Stimulated activated naive CD8-positive, alpha-beta T cell treated with anti-CD3 and anti-CD28 coated beads, Interleukin-15, Interleukin-2, amounts not matched to agents 100 ng/mL and 50 ng/mL, for 24 hours (primary cell): Measurements from ENCODE around the gene EEPD1.
"Not testable (repeated sequence)": the region's sequence is repeated elsewhere in the genome, so short reads cannot be mapped to it uniquely, and the experiment has no call there.

Source experiments
- H3K27ac Mint-ChIP-seq: one replicate; pipeline ENCODE4 v1.8.0; 2021; ENCODE audit warnings: mild to moderate bottlenecking, mixed read lengths
- H3K27me3 Mint-ChIP-seq: one replicate; pipeline ENCODE4 v1.8.0; 2021; ENCODE audit warnings: mixed read lengths
- H3K36me3 Mint-ChIP-seq: one replicate; pipeline ENCODE4 v1.8.0; 2021; ENCODE audit warnings: low read depth, mixed read lengths
- H3K4me1 Mint-ChIP-seq: one replicate; pipeline ENCODE4 v1.8.0; 2021; ENCODE audit warnings: low read depth, mixed read lengths
- H3K4me3 Mint-ChIP-seq: one replicate; pipeline ENCODE4 v1.8.0; 2021; ENCODE audit warnings: mild to moderate bottlenecking, mixed read lengths
- H3K9me3 Mint-ChIP-seq: one replicate; pipeline ENCODE4 v1.8.0; 2021; ENCODE audit warnings: mixed read lengths

The EEPD1 gene

DNA sequence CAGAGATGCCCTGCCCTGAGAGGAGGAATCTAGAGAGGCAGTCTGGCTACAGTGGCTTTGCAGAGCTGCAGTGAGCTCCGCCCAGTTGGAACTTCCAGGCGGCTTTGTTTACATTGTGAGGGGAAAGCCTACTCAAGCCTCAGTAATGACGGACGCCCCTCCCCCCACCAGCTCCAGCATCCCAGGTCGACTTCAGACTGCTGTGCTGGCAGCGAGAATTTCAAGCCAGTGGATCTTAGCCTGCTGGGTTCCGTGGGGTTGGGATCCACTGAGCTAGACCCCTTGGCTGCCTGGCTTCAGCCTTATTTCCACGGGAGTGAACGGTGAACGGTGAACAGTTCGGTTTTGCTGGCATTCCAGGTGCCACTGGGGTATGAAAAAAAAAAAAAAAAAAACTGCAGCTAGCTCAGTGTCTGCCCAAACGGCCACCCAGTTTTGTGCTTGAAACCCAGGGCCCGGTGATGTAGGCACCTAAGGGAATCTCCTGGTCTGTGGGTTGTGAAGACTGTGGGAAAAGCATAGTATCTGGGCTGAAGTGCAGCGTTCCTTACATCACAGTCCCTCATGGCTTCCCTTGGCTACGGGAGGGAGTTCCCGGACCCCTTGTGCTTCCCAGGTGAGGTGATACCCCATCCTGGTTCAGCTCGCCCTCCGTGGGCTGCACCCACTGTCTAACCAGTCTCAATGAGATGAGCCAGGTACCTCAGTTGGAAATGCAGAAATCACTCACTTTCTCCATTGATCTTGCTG is 105.6 kb downstream of the EEPD1 start:
- peaks cover 19% of the 10 kb centered on the region for H3K4me1 Mint-ChIP-seq
- peaks cover 13% of the 10 kb centered on the region for H3K36me3 Mint-ChIP-seq
- H3K9me3 Mint-ChIP-seq = peaks cover 20% of the 10 kb centered on the region
- H3K27me3 Mint-ChIP-seq, H3K27ac Mint-ChIP-seq, H3K4me3 Mint-ChIP-seq: not testable (repeated sequence)

GRCh38 chr7:36260481-36260880 is 107.4 kb downstream of the EEPD1 start:
- peaks cover 8% of the 10 kb centered on the region for H3K36me3 Mint-ChIP-seq
- no peak overlapping the region for H3K4me3 Mint-ChIP-seq
- H3K27me3 Mint-ChIP-seq = no peaks in the 10 kb centered on the region
- peaks cover 19% of the 10 kb centered on the region for H3K4me1 Mint-ChIP-seq
- H3K9me3 Mint-ChIP-seq = peaks cover 12% of the 10 kb centered on the region
- no peak overlapping the region for H3K27ac Mint-ChIP-seq

- no peaks in the 10 kb centered on the region for H3K27me3 Mint-ChIP-seq
- H3K36me3 Mint-ChIP-seq = peaks cover 4% of the 10 kb centered on the region
- no peak overlapping the region for H3K27ac Mint-ChIP-seq
- no peak overlapping the region for H3K4me3 Mint-ChIP-seq
- peaks cover 19% of the 10 kb centered on the region for H3K4me1 Mint-ChIP-seq
- H3K9me3 Mint-ChIP-seq = peaks cover 5% of the 10 kb centered on the region
Observed at GRCh38 chr7:36261019-36261754, 108.1 kb downstream of the EEPD1 start.

DNA sequence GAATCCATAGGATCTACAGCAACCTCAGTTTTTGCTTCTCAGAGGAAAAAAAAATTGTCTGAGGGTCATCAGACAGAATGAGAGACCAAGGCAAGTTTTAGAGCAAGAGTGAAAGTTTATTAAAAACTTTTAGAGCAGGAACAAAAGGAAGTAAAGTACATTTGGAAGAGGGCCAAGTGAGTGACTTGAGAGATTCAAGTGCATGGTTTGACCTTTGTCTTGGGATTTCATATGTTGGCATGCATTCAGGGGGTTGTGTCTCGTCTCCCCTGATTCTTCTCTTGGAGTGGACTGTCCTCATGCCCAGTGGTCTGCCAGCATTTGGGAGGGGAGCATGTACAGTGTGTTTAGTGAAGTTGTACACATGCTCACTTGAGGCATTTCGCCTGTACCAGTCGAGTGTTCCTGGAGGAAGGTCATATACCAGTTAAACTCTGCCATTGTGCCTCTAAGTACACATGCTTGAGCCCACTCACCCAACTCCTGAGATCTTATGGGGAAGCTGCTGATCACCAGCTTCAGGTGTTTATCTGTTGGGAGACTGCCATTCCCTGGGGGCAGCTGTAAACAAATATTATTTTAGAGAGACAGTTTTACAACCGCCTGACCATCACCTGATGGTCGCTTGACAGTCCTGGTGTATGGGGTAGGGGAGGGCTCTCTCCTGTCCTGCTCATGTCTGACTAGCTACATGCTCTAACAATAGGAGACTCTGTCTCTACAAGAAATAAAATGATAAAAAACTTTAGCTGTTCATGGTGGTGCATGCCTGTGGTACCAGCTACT is 109.4 kb downstream of the EEPD1 start:
- Mint-ChIP-seq H3K4me3 (no peak overlapping the region), H3K36me3 (no peaks in the 10 kb centered on the region), H3K9me3 (no peaks in the 10 kb centered on the region), H3K27me3 (no peaks in the 10 kb centered on the region), H3K4me1 (peaks cover 19% of the 10 kb centered on the region), H3K27ac (no peak overlapping the region)

GRCh38 chr7:36263095-36263484 is 110.0 kb downstream of the EEPD1 start:
- H3K27ac Mint-ChIP-seq = no peak overlapping the region
- H3K27me3 Mint-ChIP-seq = no peaks in the 10 kb centered on the region
- H3K4me3 Mint-ChIP-seq = no peak overlapping the region
- no peaks in the 10 kb centered on the region for H3K9me3 Mint-ChIP-seq
- H3K4me1 Mint-ChIP-seq = peaks cover 19% of the 10 kb centered on the region
- no peaks in the 10 kb centered on the region for H3K36me3 Mint-ChIP-seq

- Mint-ChIP-seq H3K36me3 (no peaks in the 10 kb centered on the region), H3K27ac (no peak overlapping the region), H3K9me3 (no peaks in the 10 kb centered on the region), H3K4me1 (peaks cover 19% of the 10 kb centered on the region), H3K27me3 (no peaks in the 10 kb centered on the region), H3K4me3 (no peak overlapping the region)
Observed at GRCh38 chr7:36264123-36264801, 111.2 kb downstream of the EEPD1 start.

- H3K36me3 Mint-ChIP-seq = no peaks in the 10 kb centered on the region
- H3K4me3 Mint-ChIP-seq = no peak overlapping the region
- peaks cover 19% of the 10 kb centered on the region for H3K4me1 Mint-ChIP-seq
- H3K27me3 Mint-ChIP-seq = no peaks in the 10 kb centered on the region
- no peaks in the 10 kb centered on the region for H3K9me3 Mint-ChIP-seq
- H3K27ac Mint-ChIP-seq = no peak overlapping the region
Observed at GRCh38 chr7:36264913-36265516, 112.0 kb downstream of the EEPD1 start.

GRCh38 chr7:36265680-36266079 is 112.6 kb downstream of the EEPD1 start:
- H3K9me3 Mint-ChIP-seq = no peaks in the 10 kb centered on the region
- no peaks in the 10 kb centered on the region for H3K27me3 Mint-ChIP-seq
- no peak overlapping the region for H3K4me3 Mint-ChIP-seq
- H3K36me3 Mint-ChIP-seq = no peaks in the 10 kb centered on the region
- H3K4me1 Mint-ChIP-seq = peaks cover 16% of the 10 kb centered on the region
- H3K27ac Mint-ChIP-seq = no peak overlapping the region

DNA sequence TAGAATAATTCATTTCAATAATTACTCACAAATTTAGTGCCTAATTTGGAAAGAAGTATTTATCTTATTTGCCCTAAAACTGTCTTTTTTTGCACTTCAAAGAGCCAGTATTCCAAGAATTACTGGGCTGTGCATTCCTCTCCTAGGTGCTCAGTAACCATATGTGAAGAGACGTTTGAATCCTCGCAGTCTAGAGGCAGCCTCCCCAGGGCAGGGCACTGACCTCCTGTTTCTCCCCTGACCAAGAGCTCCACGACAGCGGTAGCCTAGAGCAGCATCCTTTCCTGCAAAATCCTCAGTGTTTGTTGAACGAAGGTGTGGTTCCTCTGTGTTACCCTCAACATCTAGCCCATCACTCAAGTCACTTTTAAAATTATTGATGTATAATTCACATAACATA is 113.1 kb downstream of the EEPD1 start:
- H3K27ac Mint-ChIP-seq = no peak overlapping the region
- peaks cover 10% of the 10 kb centered on the region for H3K4me1 Mint-ChIP-seq
- H3K9me3 Mint-ChIP-seq = no peaks in the 10 kb centered on the region
- H3K27me3 Mint-ChIP-seq = no peaks in the 10 kb centered on the region
- H3K36me3 Mint-ChIP-seq = no peaks in the 10 kb centered on the region
- H3K4me3 Mint-ChIP-seq = no peak overlapping the region

- Mint-ChIP-seq H3K36me3 (no peaks in the 10 kb centered on the region), H3K4me3 (no peak overlapping the region), H3K27ac (no peak overlapping the region), H3K27me3 (no peaks in the 10 kb centered on the region), H3K4me1 (peaks cover 6% of the 10 kb centered on the region), H3K9me3 (no peaks in the 10 kb centered on the region)
Observed at GRCh38 chr7:36266683-36267082, 113.6 kb downstream of the EEPD1 start.

DNA sequence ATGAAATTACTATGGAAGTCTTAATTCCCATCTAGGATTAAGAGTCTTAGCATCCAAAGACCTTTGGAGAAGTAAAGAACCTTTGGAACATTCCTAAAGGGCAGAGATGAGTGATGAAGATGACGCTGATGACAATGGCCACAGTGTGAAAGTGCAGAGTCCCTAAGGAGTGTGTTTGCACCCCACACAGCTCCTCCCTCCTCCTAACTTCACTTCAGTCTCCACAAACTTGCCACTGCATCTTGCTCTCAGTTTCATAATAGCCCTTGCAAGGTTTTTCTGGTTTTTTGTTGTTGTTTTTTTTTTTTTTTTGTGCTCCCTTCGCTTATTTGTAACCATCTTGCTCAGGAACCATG is 119.1 kb downstream of the EEPD1 start:
- H3K9me3 Mint-ChIP-seq = no peaks in the 10 kb centered on the region
- no peaks in the 10 kb centered on the region for H3K4me1 Mint-ChIP-seq
- H3K36me3 Mint-ChIP-seq = no peaks in the 10 kb centered on the region
- no peaks in the 10 kb centered on the region for H3K27me3 Mint-ChIP-seq
- no peak overlapping the region for H3K4me3 Mint-ChIP-seq
- H3K27ac Mint-ChIP-seq = no peak overlapping the region

- H3K27ac Mint-ChIP-seq = no peak overlapping the region
- H3K4me3 Mint-ChIP-seq = no peak overlapping the region
- H3K36me3 Mint-ChIP-seq = no peaks in the 10 kb centered on the region
- H3K9me3 Mint-ChIP-seq = no peaks in the 10 kb centered on the region
- no peaks in the 10 kb centered on the region for H3K27me3 Mint-ChIP-seq
- H3K4me1 Mint-ChIP-seq = no peaks in the 10 kb centered on the region
Observed at GRCh38 chr7:36272567-36273269, 119.7 kb downstream of the EEPD1 start.

- no peak overlapping the region for H3K4me3 Mint-ChIP-seq
- no peaks in the 10 kb centered on the region for H3K9me3 Mint-ChIP-seq
- H3K27me3 Mint-ChIP-seq = no peaks in the 10 kb centered on the region
- H3K27ac Mint-ChIP-seq = no peak overlapping the region
- H3K36me3 Mint-ChIP-seq = no peaks in the 10 kb centered on the region
- no peaks in the 10 kb centered on the region for H3K4me1 Mint-ChIP-seq
Observed at GRCh38 chr7:36273836-36274235, 120.8 kb downstream of the EEPD1 start.

DNA sequence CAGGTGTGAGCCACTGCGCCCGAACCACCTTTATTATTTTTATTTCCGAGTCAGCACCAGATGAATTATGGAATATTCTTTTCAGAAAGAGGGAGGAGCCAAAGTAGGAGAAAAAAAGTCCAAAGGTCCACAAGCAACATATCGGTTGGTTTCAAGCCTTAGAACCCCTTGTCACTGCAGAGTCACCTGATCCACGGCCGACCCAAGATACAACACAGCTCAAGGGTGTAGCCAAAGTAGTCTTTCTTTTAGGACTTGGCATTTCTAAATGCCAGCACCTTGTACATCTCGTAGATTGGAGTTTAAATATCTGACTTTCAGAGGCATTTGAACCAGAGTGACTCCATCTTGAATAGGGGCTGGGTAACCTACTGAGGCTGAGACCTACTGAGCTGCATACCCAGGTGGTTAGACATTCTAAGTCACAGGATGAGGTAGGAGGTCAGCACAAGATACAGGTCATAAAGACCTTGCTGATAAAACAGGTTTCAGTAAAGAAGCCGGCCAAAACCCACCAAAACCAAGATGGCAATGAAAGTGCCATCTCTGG is 122.8 kb downstream of the EEPD1 start:
- Mint-ChIP-seq H3K36me3 (no peaks in the 10 kb centered on the region), H3K9me3 (no peaks in the 10 kb centered on the region), H3K27me3 (no peaks in the 10 kb centered on the region), H3K27ac (no peak overlapping the region), H3K4me3 (no peak overlapping the region), H3K4me1 (no peaks in the 10 kb centered on the region)
